ENCODE measurements around the gene OR14I1.
"Not testable (repeated sequence)": the region's sequence is repeated elsewhere in the genome, so short reads cannot be mapped to it uniquely, and the experiment has no call there.

The OR14I1 gene

DNA sequence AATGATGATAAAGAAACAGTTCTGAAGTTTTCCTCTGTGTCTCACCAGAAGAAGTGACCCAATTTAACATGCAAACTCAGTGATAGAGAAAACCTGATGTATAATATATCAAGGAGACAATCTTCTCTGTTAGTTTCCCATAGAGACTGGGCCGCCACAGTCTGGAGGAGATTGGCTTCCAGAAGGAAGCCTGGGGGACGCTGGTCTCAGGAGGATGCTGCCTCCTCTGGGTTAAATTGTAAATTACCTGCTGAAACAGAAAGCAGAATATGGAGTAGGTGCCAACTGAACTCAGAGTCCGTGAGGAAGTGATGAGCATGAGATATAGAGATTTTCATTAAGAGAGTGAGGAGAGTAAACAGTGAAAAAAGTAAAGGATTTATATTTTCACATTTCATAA is 15.8 kb downstream of the OR14I1 start:
- no peak for DNase-seq

DNA sequence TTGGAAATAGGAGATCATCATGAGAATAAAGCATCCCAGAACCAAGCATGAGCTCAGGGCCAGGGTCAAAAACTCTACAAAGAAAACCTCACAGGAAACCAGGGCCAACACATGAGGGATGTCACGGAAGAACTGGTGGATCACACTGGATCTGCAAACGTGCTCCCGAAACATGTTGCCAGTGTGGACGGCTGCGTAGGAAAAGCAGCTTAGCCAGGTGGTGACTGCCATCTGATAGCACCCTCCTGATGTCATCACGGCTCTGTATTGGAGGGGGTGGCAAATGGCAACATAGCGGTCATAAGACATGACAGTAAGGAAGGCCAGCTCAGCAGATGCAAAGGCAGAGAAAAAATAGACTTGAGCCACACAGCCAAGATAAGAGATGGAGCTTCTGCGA is 20.9 kb downstream of the OR14I1 start:
- DNase-seq: no peak

DNA sequence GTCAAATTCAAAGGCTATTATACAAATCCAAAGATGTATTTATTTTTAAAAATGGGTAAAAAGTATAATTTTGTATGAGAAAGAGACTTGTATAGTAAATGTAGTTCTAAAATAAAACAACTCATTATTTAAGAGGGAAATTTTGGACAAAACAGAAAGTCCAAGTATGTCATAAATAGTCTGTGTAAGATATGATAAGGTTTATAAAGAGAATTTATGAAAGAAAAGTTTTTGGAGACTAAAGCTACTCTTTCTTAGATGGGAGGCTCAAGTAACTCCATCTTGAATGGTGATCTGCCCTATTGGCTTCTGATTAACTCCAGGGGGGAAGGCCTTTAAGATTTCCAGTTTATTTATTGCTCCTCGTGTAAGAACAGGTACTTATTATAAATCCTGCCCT is 32.6 kb downstream of the OR14I1 start:
- DNase-seq: no peak

DNA sequence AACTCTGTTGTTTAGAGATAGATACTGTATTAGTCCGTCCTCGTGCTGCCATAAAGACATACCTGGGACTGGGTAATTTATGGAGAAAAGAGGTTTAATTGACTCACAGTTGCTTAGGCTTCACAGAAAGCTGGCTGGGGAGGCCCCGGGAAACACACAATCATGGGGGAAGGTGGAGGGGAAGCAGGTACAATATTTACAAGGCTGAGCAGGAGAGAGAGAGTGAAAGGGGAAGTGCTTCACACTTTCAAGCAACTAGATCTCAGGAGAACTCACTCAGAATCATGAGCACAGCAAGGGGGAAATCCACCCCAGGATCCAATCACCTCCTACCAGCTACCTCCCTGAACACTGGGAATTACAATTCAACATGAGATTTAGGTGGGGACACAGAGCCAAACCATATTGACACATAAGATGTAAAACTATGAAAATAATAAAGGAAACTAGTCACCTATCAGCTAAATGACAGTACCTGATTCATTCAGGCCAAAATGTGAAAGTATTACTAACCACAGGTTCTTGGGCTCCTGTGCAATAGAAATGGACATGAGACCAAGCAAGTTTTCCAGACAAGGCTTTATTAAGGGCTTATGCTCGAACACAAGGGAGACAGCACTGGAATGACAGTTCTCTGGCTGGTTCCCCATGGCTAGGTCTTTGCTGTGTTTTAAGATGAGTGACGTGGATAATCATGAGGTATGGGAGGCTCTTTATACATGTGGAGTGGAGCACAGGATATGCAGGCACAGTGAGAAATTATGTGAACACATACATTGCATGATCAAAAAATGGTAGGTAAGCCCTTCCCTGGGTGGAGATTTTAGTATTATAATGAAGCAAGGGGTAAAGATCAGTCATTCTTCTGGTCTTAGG is 38.9 kb downstream of the OR14I1 start:
- not testable (repeated sequence) for DNase-seq

DNA sequence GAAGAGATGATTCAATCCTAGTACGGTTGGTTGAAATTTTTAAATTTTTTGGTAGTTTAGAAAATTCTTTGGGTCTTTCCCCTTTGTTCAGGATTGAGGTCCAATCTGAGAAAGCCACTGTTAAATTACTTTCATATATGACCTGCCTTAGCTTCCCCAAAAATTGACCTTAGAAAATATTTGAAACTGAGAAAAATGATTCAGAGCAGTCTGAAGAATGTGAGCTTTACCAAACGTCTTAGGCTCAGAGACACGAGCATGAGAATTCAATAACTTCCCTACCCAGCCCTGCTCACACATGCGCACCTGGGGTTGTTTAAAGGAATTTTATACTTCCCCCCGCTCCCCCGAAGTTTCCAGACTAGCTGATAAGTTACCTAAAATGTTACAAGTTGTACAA is 45.8 kb downstream of the OR14I1 start:
- not testable (repeated sequence) for DNase-seq

DNA sequence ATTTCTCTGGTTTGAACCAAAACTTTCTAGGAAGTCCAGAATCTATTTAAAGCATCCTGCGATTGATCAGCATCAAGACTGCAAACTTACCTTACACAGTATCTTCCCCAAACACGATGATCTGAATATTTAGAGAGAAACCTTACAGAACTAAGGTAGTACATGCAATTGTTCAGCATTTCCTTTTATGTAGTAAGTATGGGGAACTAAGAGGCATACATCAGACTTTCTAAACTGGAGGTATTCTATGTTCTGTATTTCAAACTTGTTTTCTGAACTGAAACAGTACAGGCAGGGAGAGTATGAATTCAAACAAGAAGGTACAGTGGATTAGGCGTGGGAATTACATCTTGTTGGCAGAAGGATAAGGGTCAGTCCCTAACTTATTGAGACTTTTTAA is 47.2 kb downstream of the OR14I1 start, which contains the start of gene OR2T27:
OR2T27 (minus strand) TSS at position 175 of the 400 bp plus-strand sequence. CDS start 4,644 bp downstream, outside the sequence.
- not testable (repeated sequence) for DNase-seq
